Thyroid gland (tissue), 4 donors: ENCODE results near the gene PRKCH. TPM values are rescaled to one million over a fixed set of nuclear protein-coding genes. Genes with fewer than 3 reads are reported as not detected.

Experiments used
- DNase-seq, 2 donors: peaks; one replicate each; pipeline ENCODE4 v3.0.0-alpha.2; 2019
- H3K27ac ChIP-seq, 3 donors: fragments of 200-600 bp; sonication (generic); 1 replicate in 2 of 3; 2 replicates in 1 of 3; pipeline ENCODE4 v1.5.1; 2016 to 2019; ENCODE audit warnings: mild to moderate bottlenecking in 1 of 3, moderate library complexity in 1 of 3
- H3K27me3 ChIP-seq: fragments of 200-600 bp; sonication (generic); one replicate; pipeline ENCODE4 v1.5.1; 2019
- H3K36me3 ChIP-seq, 2 donors: fragments of 200-600 bp; sonication (generic); one replicate each; pipeline ENCODE4 v1.5.1; 2016 to 2019
- H3K4me1 ChIP-seq, 2 donors: fragments of 200-600 bp; sonication (generic); one replicate each; pipeline ENCODE4 v1.5.1; 2017 to 2019
- H3K4me3 ChIP-seq, 3 donors: fragments of 200-600 bp; sonication (generic); replicated peaks in 1 of 3; 1 replicate in 2 of 3; 2 replicates in 1 of 3; pipeline ENCODE4 v1.5.1; 2016; ENCODE audit warnings: mild to moderate bottlenecking in 1 of 3
- H3K9me3 ChIP-seq: fragments of 200-600 bp; sonication (generic); one replicate; pipeline ENCODE4 v1.5.1; 2017
- CTCF ChIP-seq, 6 experiments: fragments of 200-600 bp in 3 of 6; fragments of 450-650 bp in 3 of 6; sonication (generic) in 3 of 6; IDR thresholded peaks; one replicate each; pipeline ENCODE4 v1.5.1; 2016 to 2019; ENCODE audit warnings: antibody characterized with exemption in 6 of 6, mild to moderate bottlenecking in 2 of 6, inconsistent platforms in 1 of 6, moderate library complexity in 1 of 6
- POLR2A ChIP-seq, 2 donors: fragments of 450-650 bp; IDR thresholded peaks; one replicate each; pipeline ENCODE4 v1.6.1; 2017; ENCODE audit warnings: antibody characterized with exemption in 2 of 2, mild to moderate bottlenecking in 2 of 2, moderate library complexity in 1 of 2
- WGBS, 2 donors: methylation state at CpG; one replicate each; pipeline ENCODE4 v1.1.5; 2017; 5-methylcytosine and 5-hydroxymethylcytosine counted together
- intact Hi-C: fragments of 100-400 bp; cut with DNase I; formaldehyde crosslinking; loops from one replicate; pipeline ENCODE4 v1.15.1; 2023
- total RNA-seq, 4 donors: library from RNA; depleted of rRNA; stranded (reverse); fragments of >200 nt; gene quantifications; one replicate each; pipeline ENCODE4 v1.2.3, GENCODE V29; 2016

PRKCH gene
- total RNA-seq, 4 donors from 2014 or later, result 34.0 to 68.7 (median 49.8) TPM

- intact Hi-C loops, result no loop called here
- H3K27me3 ChIP-seq, result no peaks in the 10 kb centered on the region
- no peaks in the 10 kb centered on the region for H3K9me3 ChIP-seq
- H3K36me3 ChIP-seq, result no peaks in the 10 kb centered on the region
- WGBS, 2 donors, result 93 to 97% methylated on average over 3 of the region's 3 CpGs
- peaks cover 0 to 12% of the 10 kb centered on the region in 2 donors for H3K4me1 ChIP-seq
- DNase-seq, result no peak
- no peak overlapping the region for H3K4me3 ChIP-seq
- H3K27ac ChIP-seq, result no peak overlapping the region
- TF ChIP-seq CTCF (IDR thresholded peaks at IDR 0.05) (no peak), POLR2A (IDR thresholded peaks at IDR 0.05) (no peak)
These were observed 37.4 kb upstream of the PRKCH start for GRCh38 chr14:61284001-61284400.

- intact Hi-C loops, result no loop called here
- WGBS, 2 donors, result 90 to 92% methylated on average over 4 of the region's 4 CpGs
- DNase-seq, result no peak
- Histone ChIP-seq H3K36me3 (no peaks in the 10 kb centered on the region), H3K4me3 (no peak overlapping the region), H3K4me1 (no peaks in the 10 kb centered on the region), H3K27me3 (no peaks in the 10 kb centered on the region), H3K9me3 (no peaks in the 10 kb centered on the region), H3K27ac (no peak overlapping the region)
- TF ChIP-seq CTCF (IDR thresholded peaks at IDR 0.05) (no peak), POLR2A (IDR thresholded peaks at IDR 0.05) (no peak)
These were observed 36.0 kb upstream of the PRKCH start for GRCh38 chr14:61285364-61285763.

- no peaks in the 10 kb centered on the region for H3K9me3 ChIP-seq
- no peaks in the 10 kb centered on the region for H3K36me3 ChIP-seq
- no peak overlapping the region for H3K27ac ChIP-seq
- no peak for DNase-seq
- WGBS, 2 donors, result 85 to 94% methylated on average over 7 of the region's 7 CpGs
- TF ChIP-seq POLR2A (IDR thresholded peaks at IDR 0.05) (no peak), CTCF (IDR thresholded peaks at IDR 0.05) (no peak)
- intact Hi-C loops, result no loop called here
- no peaks in the 10 kb centered on the region for H3K4me1 ChIP-seq
- H3K4me3 ChIP-seq, result no peak overlapping the region
- no peaks in the 10 kb centered on the region for H3K27me3 ChIP-seq
These were observed 34.2 kb upstream of the PRKCH start for GRCh38 chr14:61287196-61287595.

DNA sequence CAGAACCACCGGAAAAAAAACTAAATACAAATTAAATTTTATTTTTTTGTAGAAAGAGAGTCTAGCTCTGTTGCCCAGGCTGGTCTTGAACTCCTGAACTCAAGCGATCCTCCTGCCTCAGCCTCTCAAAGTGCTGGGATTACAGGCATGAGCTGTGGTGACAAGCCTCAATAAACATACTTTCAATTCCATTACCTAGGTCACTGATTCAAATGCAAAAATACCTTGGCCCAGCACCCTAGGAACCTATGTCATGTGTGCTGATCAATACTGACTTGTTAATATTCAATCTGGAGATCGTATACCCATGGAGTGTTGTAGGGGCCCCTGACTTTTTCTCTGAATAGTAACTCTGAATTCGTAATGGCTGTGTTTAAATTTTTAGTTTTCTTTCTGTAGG is 33.2 kb upstream of the PRKCH start:
- intact Hi-C loops, result no loop called here

DNA sequence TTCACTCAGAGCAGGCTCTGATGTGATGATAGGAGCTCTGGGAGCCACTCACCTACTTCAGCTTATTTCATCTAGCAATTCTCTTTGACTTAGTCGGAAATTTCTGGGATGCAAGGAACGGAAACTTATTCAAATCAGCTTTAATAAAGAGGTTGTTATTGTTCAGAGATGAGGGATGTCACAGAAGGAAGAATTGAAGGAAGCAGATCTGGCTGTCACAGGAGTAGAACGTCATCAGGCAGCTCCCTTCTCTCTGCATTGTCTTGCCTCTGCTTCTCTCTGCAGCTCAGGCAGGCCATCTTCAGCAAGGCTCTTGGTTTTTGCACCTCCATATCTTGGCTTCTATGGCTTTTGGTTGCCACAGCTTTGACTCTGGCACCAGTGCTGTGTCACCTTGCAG is 32.7 kb upstream of the PRKCH start:
- no peak overlapping the region for H3K27ac ChIP-seq
- no peak for TF ChIP-seq POLR2A (IDR thresholded peaks at IDR 0.05)
- no peak for TF ChIP-seq CTCF (IDR thresholded peaks at IDR 0.05)
- no peaks in the 10 kb centered on the region for H3K4me1 ChIP-seq
- no peaks in the 10 kb centered on the region for H3K36me3 ChIP-seq
- H3K9me3 ChIP-seq, result no peaks in the 10 kb centered on the region
- 80 to 87% methylated on average over 3 of the region's 3 CpGs for WGBS, 2 donors
- no peaks in the 10 kb centered on the region for H3K27me3 ChIP-seq
- DNase-seq, result no peak
- no peak overlapping the region for H3K4me3 ChIP-seq
- intact Hi-C loops, result no loop called here

More for the DNA sequence above, 33.2 kb upstream of the PRKCH start:
- H3K36me3 ChIP-seq, result no peaks in the 10 kb centered on the region
- WGBS, 2 donors, result 91 to 94% methylated on average over 4 of the region's 4 CpGs
- H3K9me3 ChIP-seq, result no peaks in the 10 kb centered on the region
- no peak overlapping the region for H3K27ac ChIP-seq
- TF ChIP-seq CTCF (IDR thresholded peaks at IDR 0.05), result no peak
- TF ChIP-seq POLR2A (IDR thresholded peaks at IDR 0.05), result no peak
- H3K4me1 ChIP-seq, result no peaks in the 10 kb centered on the region
- no peak for DNase-seq
- H3K4me3 ChIP-seq, result no peak overlapping the region
- no peaks in the 10 kb centered on the region for H3K27me3 ChIP-seq
